HK-2 (cell line): ENCODE data around the gene PLSCR4.
"Not testable (repeated sequence)": the region's sequence is repeated elsewhere in the genome, so short reads cannot be mapped to it uniquely, and the experiment has no call there.

ENCODE experiments used
- DNase-seq: peaks from one replicate; pipeline ENCODE4 v3.0.0-alpha.2; 2018; ENCODE audit not compliant: unreplicated experiment

The PLSCR4 gene

GRCh38 chr3:146247911-146248310, 3.0 kb downstream of the PLSCR4 start:
- no peak for DNase-seq

GRCh38 chr3:146246526-146246925, 4.4 kb downstream of the PLSCR4 start:
- no peak for DNase-seq

- DNase-seq = no peak
These were observed 7.3 kb downstream of the PLSCR4 start for GRCh38 chr3:146243559-146243958.

GRCh38 chr3:146241523-146242240, 9.2 kb downstream of the PLSCR4 start:
- DNase-seq = no peak

GRCh38 chr3:146233487-146233886, 17.4 kb downstream of the PLSCR4 start:
- DNase-seq = no peak

- no peak for DNase-seq
These were observed 23.4 kb downstream of the PLSCR4 start for GRCh38 chr3:146227486-146227885.

- DNase-seq = no peak
These were observed 24.0 kb downstream of the PLSCR4 start for GRCh38 chr3:146226881-146227280.

GRCh38 chr3:146225458-146225857, 25.4 kb downstream of the PLSCR4 start:
- DNase-seq = not testable (repeated sequence)

- no peak for DNase-seq
These were observed 27.2 kb downstream of the PLSCR4 start for GRCh38 chr3:146223401-146224373.

GRCh38 chr3:146222204-146223046, 28.5 kb downstream of the PLSCR4 start:
- no peak for DNase-seq

GRCh38 chr3:146221276-146221675, 29.6 kb downstream of the PLSCR4 start:
- no peak for DNase-seq

GRCh38 chr3:146218880-146219866, 31.7 kb downstream of the PLSCR4 start:
- DNase-seq = no peak

GRCh38 chr3:146217324-146217723, 33.6 kb downstream of the PLSCR4 start:
- DNase-seq = no peak

- no peak for DNase-seq
These were observed 36.4 kb downstream of the PLSCR4 start for GRCh38 chr3:146214493-146214892.

- DNase-seq = no peak
These were observed 41.5 kb downstream of the PLSCR4 start for GRCh38 chr3:146209371-146209770.

- no peak for DNase-seq
These were observed 47.1 kb downstream of the PLSCR4 start for GRCh38 chr3:146203776-146204175.

GRCh38 chr3:146200461-146201220, 50.3 kb downstream of the PLSCR4 start:
- no peak for DNase-seq

- DNase-seq = no peak
These were observed 51.1 kb downstream of the PLSCR4 start for GRCh38 chr3:146199762-146200161.

GRCh38 chr3:146196789-146197188, 54.1 kb downstream of the PLSCR4 start:
- no peak for DNase-seq

- DNase-seq = no peak
These were observed 55.3 kb downstream of the PLSCR4 start for GRCh38 chr3:146195605-146196004.
